Activated naive CD4-positive, alpha-beta T cell treated with anti-CD3 and anti-CD28 coated beads, Interleukin-2, amount 10 ng/mL, durations not matched to agents 5 hours and 36 hours (primary cell): Measurements from ENCODE around the gene PCSK9. TPM values are rescaled to one million over a fixed set of nuclear protein-coding genes. Genes with fewer than 3 reads are reported as not detected.

ENCODE experiments used
- total RNA-seq, 2 experiments: library from RNA; stranded (reverse); gene quantifications; one replicate each; pipeline ENCODE4 v1.2.3, GENCODE V29; 2021

Gene PCSK9
- not detected for total RNA-seq

DNA sequence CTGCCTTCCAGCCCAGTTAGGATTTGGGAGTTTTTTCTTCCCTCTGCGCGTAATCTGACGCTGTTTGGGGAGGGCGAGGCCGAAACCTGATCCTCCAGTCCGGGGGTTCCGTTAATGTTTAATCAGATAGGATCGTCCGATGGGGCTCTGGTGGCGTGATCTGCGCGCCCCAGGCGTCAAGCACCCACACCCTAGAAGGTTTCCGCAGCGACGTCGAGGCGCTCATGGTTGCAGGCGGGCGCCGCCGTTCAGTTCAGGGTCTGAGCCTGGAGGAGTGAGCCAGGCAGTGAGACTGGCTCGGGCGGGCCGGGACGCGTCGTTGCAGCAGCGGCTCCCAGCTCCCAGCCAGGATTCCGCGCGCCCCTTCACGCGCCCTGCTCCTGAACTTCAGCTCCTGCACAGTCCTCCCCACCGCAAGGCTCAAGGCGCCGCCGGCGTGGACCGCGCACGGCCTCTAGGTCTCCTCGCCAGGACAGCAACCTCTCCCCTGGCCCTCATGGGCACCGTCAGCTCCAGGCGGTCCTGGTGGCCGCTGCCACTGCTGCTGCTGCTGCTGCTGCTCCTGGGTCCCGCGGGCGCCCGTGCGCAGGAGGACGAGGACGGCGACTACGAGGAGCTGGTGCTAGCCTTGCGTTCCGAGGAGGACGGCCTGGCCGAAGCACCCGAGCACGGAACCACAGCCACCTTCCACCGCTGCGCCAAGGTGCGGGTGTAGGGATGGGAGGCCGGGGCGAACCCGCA lies at the start of gene PCSK9:
Gene PCSK9, plus strand, starts transcription at position 207 of the 741 bp plus-strand sequence. Its CDS starts 290 bp downstream, at position 497.

GRCh38 chr1:54998677-54999076 lies 40.7 kb upstream of the PCSK9 start, which contains the start of gene BSND:
Gene BSND, plus strand, starts transcription at chr1:54998933. Its CDS starts 254 bp downstream, at chr1:54999187.

Other genes starting within 250 kb of the PCSK9 start
- gene TTC22, start 238.2 kb upstream of the PCSK9 start, total RNA-seq = 10 to 100 TPM in 1 of 2 experiments, 1 to 10 TPM in 1; 8.7 to 10.2 TPM
- gene DHCR24, start 152.4 kb upstream of the PCSK9 start, total RNA-seq = 10 to 100 TPM; 78.5 to 84.5 TPM
- not detected for gene TMEM61, start 58.9 kb upstream of the PCSK9 start, total RNA-seq
- gene BSND, start 40.6 kb upstream of the PCSK9 start, total RNA-seq = not detected
- 10 to 100 TPM; 40.3 to 42.8 TPM for gene USP24, start 175.8 kb downstream of the PCSK9 start, total RNA-seq